Stimulated activated CD8-positive, alpha-beta memory T cell treated with anti-CD3 and anti-CD28 coated beads, Interleukin-12 subunit alpha, Interleukin-12 subunit beta, amount 100 ng/mL, for 24 hours (primary cell): Measurements from ENCODE around the gene MED31.
A peak's percentile ranks its signal among the peaks of the same experiment; 100 is the strongest.
"Not testable (repeated sequence)": the region's sequence is repeated elsewhere in the genome, so short reads cannot be mapped to it uniquely, and the experiment has no call there.

Experiments used
- DNase-seq: peaks from one replicate; pipeline ENCODE4 v3.0.0-alpha.2; 2020; ENCODE audit errors: extremely low read depth

MED31 gene

DNA sequence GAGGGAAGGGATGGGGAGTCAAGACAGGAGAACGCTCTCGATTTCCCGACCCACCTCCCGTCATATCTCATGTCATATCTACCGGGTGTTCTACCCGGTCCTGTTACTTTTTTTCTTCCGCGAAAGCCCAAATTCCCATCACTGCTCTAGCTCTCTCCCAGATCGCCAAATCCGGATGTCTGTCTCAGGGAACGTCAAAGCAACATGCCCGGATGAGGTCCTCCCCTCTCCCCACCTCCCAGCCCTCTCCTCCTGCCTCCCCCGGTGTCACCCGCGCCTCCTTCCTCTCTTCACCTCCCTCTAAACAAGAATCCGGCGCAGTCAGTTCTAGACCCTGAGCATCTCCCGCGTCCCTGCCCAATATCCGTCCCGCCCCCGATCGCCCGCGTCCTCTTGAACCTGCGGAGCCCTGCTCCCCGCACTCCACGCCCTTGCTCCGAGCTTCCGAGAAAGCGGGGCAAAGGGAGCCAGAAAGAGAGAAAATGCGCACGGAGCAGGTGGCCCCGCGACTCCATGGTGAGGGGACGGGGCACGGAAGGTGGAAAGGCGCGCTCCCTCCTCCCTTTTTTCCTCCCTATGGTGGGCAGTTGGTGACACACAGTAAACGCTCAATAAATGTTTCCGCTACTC lies 4.4 kb upstream of the MED31 start:
- DNase-seq = not testable (repeated sequence)

GRCh38 chr17:6654841-6655731 lies 3.7 kb upstream of the MED31 start:
- DNase-seq = no peak

- no peak for DNase-seq
These were observed 581 bp upstream of the MED31 start for GRCh38 chr17:6651919-6652452.

- no peak for DNase-seq
These were observed 3.2 kb downstream of the MED31 start for GRCh38 chr17:6648181-6648580.

DNA sequence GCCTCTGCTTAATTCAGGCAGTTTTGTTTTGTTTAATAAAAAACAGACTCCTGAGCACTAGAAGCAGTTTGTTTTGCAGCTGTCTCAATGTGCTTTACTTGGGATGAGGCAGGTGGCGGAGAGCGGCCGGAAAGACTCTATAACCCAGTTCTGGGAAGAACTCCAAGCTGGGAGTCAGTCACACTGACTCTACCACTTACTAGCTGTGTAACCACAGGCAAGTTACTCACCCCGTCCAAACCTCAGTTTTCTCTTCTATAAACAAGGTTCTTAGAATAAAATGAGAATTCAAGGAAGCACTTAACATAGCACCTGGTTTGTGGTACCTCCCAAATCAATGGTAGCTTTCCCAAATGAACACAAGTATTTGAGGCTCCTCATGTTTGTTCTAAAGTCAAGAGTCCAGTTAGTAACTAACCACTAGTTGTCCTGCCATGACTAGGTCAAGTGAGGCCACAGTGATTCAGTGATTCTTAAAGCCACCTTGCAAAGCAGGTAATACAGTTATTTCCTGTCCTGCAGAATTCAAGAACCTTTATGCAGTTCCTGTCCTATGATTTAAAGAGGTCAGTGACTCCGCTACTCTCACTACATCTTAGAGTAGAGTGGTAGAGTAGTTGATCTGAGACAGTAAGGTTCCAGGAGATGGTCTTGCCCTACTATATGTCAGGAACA lies 7.8 kb downstream of the MED31 start:
- no peak for DNase-seq

GRCh38 chr17:6642592-6642991 lies 8.8 kb downstream of the MED31 start:
- DNase-seq = no peak

- DNase-seq = no peak
These were observed 10.1 kb downstream of the MED31 start for GRCh38 chr17:6641247-6641863.

DNA sequence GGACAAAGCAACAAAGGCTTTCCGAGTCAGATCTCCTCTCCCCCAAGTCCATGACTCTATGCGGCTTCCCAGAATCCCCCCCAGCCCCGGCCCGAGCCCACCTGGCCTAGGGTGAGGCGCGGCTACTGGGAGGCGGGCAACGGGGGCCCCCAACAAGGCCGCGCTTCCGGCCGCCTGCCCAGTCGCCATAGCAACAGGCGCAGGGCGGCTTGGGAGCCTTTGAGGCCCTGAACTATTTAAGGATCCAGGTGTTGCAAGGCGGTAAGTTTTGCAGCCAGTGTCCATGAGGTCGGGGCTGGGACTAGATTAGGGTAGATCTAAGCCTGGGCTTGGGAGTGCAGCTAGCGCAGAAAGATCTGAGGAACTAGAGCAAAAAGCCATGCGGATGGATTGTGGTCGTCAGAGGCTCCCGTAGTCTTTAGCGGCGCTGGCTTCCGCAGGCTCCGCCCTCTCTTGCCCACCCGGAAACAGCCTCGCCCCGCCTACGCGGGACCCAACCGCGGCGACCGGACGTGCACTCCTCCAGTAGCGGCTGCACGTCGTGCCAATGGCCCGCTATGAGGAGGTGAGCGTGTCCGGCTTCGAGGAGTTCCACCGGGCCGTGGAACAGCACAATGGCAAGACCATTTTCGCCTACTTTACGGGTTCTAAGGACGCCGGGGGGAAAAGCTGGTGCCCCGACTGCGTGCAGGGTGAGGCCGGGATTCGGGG lies 10.7 kb downstream of the MED31 start, which contains the start of the genes KIAA0753 and TXNDC17:
TSS of gene KIAA0753 (minus strand) at position 176 of the 711 bp plus-strand sequence. CDS start 5,608 bp downstream, outside the sequence.
TSS of gene TXNDC17 (plus strand) at position 525 of the 711 bp plus-strand sequence. CDS start at position 548, 23 bp downstream.
- peak; percentile 86 for DNase-seq

- DNase-seq = no peak
These were observed 11.5 kb downstream of the MED31 start for GRCh38 chr17:6639586-6640535.

DNA sequence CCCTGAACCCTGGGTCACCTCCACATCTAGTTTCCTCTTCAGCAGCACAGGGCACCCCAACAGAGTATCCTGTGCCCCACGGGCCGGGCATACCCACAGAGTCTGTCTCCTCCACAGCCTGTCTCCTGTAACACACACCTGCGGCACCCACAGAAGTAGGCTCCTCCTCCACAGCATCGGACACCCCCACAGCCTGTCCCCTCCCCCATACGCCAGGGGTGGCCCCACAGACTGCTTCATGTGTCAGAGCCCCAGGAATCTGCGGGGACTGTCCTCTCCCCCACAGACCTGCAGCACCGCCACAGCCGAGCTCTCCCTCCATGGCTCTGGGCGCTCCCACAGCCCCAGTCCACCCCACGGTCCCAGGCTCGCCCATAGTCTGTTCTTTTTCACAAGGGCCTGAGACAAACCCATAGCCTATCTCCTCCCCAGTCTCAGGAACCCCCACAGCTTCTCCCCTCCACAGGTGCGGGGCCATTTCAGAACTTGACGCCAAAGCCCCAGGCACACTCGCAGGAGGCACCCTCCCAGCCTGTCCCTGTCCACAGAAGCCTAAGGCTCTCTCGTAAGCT lies 12.3 kb downstream of the MED31 start:
- DNase-seq = no peak

GRCh38 chr17:6638046-6638908 lies 13.1 kb downstream of the MED31 start:
- DNase-seq = no peak

- no peak for DNase-seq
These were observed 14.0 kb downstream of the MED31 start for GRCh38 chr17:6637458-6637840.

GRCh38 chr17:6636616-6637457 lies 14.6 kb downstream of the MED31 start:
- no peak for DNase-seq

GRCh38 chr17:6636105-6636504 lies 15.3 kb downstream of the MED31 start:
- no peak for DNase-seq

- DNase-seq = no peak
These were observed 18.1 kb downstream of the MED31 start for GRCh38 chr17:6633263-6633662.

- no peak for DNase-seq
These were observed 18.9 kb downstream of the MED31 start for GRCh38 chr17:6632530-6632929.

DNA sequence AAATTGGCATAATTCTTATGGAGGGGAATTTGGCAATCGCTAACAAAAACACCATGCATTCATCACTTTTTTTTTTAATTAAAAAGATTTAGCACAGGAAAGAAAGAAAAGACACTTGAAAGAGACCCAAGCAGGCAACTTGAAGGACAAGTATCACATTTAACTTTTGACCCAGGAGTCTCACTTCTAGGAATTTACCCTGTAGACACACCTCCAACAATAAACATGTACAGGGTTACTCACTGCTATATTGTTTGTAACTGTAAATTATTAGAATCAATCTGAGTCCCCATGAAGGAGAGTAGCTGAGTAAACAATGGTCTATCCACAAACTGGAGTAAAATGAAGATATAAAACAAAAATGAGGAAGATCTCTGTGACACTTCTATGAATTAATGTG lies 21.0 kb downstream of the MED31 start:
- no peak for DNase-seq

GRCh38 chr17:6627019-6627418 lies 24.4 kb downstream of the MED31 start:
- DNase-seq = no peak
